ENCODE data around the gene TFF1.

- TF ChIP-seq CTCF (conservative IDR thresholded peaks at IDR 0.05; ENCODE audit: low read depth, low read length) (no peak), EZH2 (IDR thresholded peaks at IDR 0.05; ENCODE audit: low read length, unreplicated experiment) (no peak), EZH2phosphoT487 (IDR thresholded peaks at IDR 0.05; ENCODE audit: borderline replicate concordance, low read length) (no peak)
Observed at GRCh38 chr21:42361286-42361685, 5.0 kb downstream of the TFF1 start.

Measured in PC-3 (cell line).